Neural cell (in vitro differentiated cells): ENCODE results near the gene PPP1R9B. TPM values are rescaled to one million over a fixed set of nuclear protein-coding genes. Genes with fewer than 3 reads are reported as not detected.
A peak's percentile ranks its signal among the peaks of the same experiment; 100 is the strongest.

Experiments used
- H2AFZ ChIP-seq: fragments of 200-600, 300-800 bp; sonication (generic), shearing (Covaris generic); 2 replicates; pipeline ENCODE4 v1.6.0; 2014; ENCODE audit warnings: low read depth, mild to moderate bottlenecking, antibody characterized with exemption, low read length, moderate library complexity
- H3F3A ChIP-seq: fragments of 200-600 bp; shearing (Covaris generic); 2 replicates; pipeline ENCODE4 v1.6.1; 2016; ENCODE audit warnings: mild to moderate bottlenecking, moderate library complexity, mixed read lengths, antibody characterized with exemption, low read length; ENCODE audit not compliant: insufficient read depth, poor library complexity, severe bottlenecking
- H3K27ac ChIP-seq: fragments of 200-600, 300-800 bp; sonication (generic), shearing (Covaris generic); 2 replicates; pipeline ENCODE4 v1.5.1; 2014; ENCODE audit warnings: mild to moderate bottlenecking, low read length, moderate library complexity
- H3K27me3 ChIP-seq: fragments of 300-800, 200-600 bp; sonication (generic), shearing (Covaris generic); 2 replicates; pipeline ENCODE4 v1.6.0; 2014; ENCODE audit warnings: mild to moderate bottlenecking, low read depth, low read length, moderate library complexity; ENCODE audit not compliant: insufficient read depth
- H3K36me3 ChIP-seq: fragments of 300-800, 200-600 bp; sonication (generic), shearing (Covaris generic); 2 replicates; pipeline ENCODE4 v1.5.1; 2014; ENCODE audit warnings: mild to moderate bottlenecking, antibody characterized with exemption, low read length, moderate library complexity; ENCODE audit not compliant: insufficient read depth
- H3K4me2 ChIP-seq: fragments of 300-800, 200-600 bp; sonication (generic), shearing (Covaris generic); 2 replicates; pipeline ENCODE4 v1.6.0; 2014; ENCODE audit warnings: mild to moderate bottlenecking, low read length
- H3K4me3 ChIP-seq: fragments of 300-800, 200-600 bp; sonication (generic), shearing (Covaris generic); 2 replicates; pipeline ENCODE4 v1.5.1; 2014; ENCODE audit warnings: mild to moderate bottlenecking, low read length, moderate library complexity
- H3K79me2 ChIP-seq: fragments of 200-600 bp; shearing (Covaris generic); replicated peaks from 2 replicates; pipeline ENCODE4 v1.6.0; 2014; ENCODE audit warnings: mild to moderate bottlenecking, low read length, moderate library complexity; ENCODE audit not compliant: insufficient read depth
- H3K9ac ChIP-seq: fragments of 300-800, 200-600 bp; sonication (generic), shearing (Covaris generic); 2 replicates; pipeline ENCODE4 v1.6.1; 2016; ENCODE audit warnings: mild to moderate bottlenecking, low read length, mixed read lengths
- H3K9me2 ChIP-seq: fragments of 200-600 bp; shearing (Covaris generic); 2 replicates; pipeline ENCODE4 v1.6.1; 2016; ENCODE audit warnings: mild to moderate bottlenecking, low read length, mixed read lengths; ENCODE audit not compliant: insufficient read depth
- H3K9me3 ChIP-seq: fragments of 200-600, 300-800 bp; sonication (generic), shearing (Covaris generic); 2 replicates; pipeline ENCODE4 v1.6.1; 2016; ENCODE audit warnings: mild to moderate bottlenecking, mixed run types, low read length, moderate library complexity, mixed read lengths
- H4K20me1 ChIP-seq: fragments of 200-600 bp; shearing (Covaris generic); 2 replicates; pipeline ENCODE4 v1.6.1; 2016; ENCODE audit warnings: mild to moderate bottlenecking, mixed run types; ENCODE audit not compliant: insufficient read depth
- CTCF ChIP-seq: fragments of 450-650 bp; IDR thresholded peaks from 2 replicates; pipeline ENCODE4 v1.5.1; 2014; ENCODE audit warnings: antibody characterized with exemption, mild to moderate bottlenecking, moderate library complexity; ENCODE audit not compliant: poor library complexity, severe bottlenecking
- EP300 ChIP-seq: fragments of 450-650 bp; conservative IDR thresholded peaks from 2 replicates; pipeline ENCODE4 v1.6.1; 2014; ENCODE audit warnings: antibody characterized with exemption, mild to moderate bottlenecking, moderate library complexity; ENCODE audit not compliant: poor library complexity, severe bottlenecking
- EZH2 ChIP-seq: fragments of 200-600, 300-800 bp; shearing (Covaris generic), sonication (generic); IDR thresholded peaks from 2 replicates; pipeline ENCODE4 v1.6.1; 2014; ENCODE audit warnings: antibody characterized with exemption, low read length, borderline replicate concordance, mild to moderate bottlenecking; ENCODE audit not compliant: insufficient read depth, poor library complexity, severe bottlenecking
- MXI1 ChIP-seq: fragments of 450-650 bp; conservative IDR thresholded peaks from 2 replicates; pipeline ENCODE4 v1.6.1; 2014; ENCODE audit warnings: antibody characterized with exemption, mild to moderate bottlenecking; ENCODE audit not compliant: poor library complexity, severe bottlenecking
- POLR2AphosphoS5 ChIP-seq: IDR thresholded peaks from 2 replicates; pipeline ENCODE4 v1.6.1; 2012
- RAD21 ChIP-seq: fragments of 450-650 bp; conservative IDR thresholded peaks from 2 replicates; pipeline ENCODE4 v1.6.1; 2014; ENCODE audit warnings: antibody characterized with exemption, mild to moderate bottlenecking, moderate library complexity
- SMC3 ChIP-seq: fragments of 450-650 bp; conservative IDR thresholded peaks from 2 replicates; pipeline ENCODE4 v1.6.1; 2014; ENCODE audit warnings: antibody characterized with exemption, mild to moderate bottlenecking, moderate library complexity; ENCODE audit not compliant: poor library complexity
- TAF1 ChIP-seq: IDR thresholded peaks from 2 replicates; pipeline ENCODE4 v1.6.1; 2012; ENCODE audit warnings: low read depth
- polyA plus RNA-seq: library from polyadenylated mRNA; depleted of rRNA; stranded (reverse); fragments of >200 nt; gene quantifications from 2 replicates; pipeline ENCODE4 v1.2.3, GENCODE V29; 2014
- TF ChIP-seq, protein P1 (sequence below): IDR thresholded peaks from 2 replicates; pipeline ENCODE4 v1.6.1; 2012; ENCODE audit warnings: borderline replicate concordance

PPP1R9B gene
- polyA plus RNA-seq, 1 donor from 2014 or later = 29.2 TPM

DNA sequence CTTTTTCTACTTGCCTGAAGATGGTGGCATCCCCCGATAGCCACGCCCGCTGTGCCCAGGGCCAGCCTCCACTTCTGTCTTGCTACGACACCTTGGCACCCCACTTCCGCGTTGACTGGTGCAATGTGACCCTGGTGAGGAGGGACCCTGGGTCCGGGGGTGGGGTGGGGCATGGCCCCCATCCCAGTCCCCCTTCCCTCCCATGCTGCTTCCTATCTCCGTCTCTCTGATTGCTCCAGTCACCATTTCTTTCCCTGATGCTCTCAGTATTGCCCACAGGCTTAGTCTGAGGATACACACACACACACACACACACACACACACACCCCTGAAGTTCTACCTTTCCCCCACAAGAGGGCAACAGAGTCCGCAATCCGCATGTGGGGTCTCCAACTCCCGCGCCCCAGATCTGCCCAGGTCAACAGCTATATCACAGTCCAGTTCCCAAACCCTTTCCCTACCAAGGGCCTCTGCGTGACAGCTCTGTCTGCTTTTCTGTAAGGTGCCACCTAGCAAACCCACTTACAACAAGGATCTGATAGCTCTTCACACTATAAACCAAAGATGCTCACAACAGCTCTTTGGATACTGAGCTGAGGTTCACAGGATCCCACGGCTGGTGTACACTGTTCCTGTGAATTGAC lies 18.8 kb upstream of the PPP1R9B start:
- no peak overlapping the region for H3K4me2 ChIP-seq
- H3K36me3 ChIP-seq = no peaks in the 10 kb centered on the region
- no peak for TF ChIP-seq MXI1
- TF ChIP-seq TAF1 = no peak
- TF ChIP-seq POLR2AphosphoS5 = no peak
- TF ChIP-seq EP300 = no peak
- peak; percentile 93 for TF ChIP-seq CTCF
- peak; percentile 84 for TF ChIP-seq RAD21
- no peak for TF ChIP-seq EZH2
- TF ChIP-seq SMC3 = peak; percentile 88
- TF ChIP-seq, protein P1, sequence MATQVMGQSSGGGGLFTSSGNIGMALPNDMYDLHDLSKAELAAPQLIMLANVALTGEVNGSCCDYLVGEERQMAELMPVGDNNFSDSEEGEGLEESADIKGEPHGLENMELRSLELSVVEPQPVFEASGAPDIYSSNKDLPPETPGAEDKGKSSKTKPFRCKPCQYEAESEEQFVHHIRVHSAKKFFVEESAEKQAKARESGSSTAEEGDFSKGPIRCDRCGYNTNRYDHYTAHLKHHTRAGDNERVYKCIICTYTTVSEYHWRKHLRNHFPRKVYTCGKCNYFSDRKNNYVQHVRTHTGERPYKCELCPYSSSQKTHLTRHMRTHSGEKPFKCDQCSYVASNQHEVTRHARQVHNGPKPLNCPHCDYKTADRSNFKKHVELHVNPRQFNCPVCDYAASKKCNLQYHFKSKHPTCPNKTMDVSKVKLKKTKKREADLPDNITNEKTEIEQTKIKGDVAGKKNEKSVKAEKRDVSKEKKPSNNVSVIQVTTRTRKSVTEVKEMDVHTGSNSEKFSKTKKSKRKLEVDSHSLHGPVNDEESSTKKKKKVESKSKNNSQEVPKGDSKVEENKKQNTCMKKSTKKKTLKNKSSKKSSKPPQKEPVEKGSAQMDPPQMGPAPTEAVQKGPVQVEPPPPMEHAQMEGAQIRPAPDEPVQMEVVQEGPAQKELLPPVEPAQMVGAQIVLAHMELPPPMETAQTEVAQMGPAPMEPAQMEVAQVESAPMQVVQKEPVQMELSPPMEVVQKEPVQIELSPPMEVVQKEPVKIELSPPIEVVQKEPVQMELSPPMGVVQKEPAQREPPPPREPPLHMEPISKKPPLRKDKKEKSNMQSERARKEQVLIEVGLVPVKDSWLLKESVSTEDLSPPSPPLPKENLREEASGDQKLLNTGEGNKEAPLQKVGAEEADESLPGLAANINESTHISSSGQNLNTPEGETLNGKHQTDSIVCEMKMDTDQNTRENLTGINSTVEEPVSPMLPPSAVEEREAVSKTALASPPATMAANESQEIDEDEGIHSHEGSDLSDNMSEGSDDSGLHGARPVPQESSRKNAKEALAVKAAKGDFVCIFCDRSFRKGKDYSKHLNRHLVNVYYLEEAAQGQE = no peak
- no peaks in the 10 kb centered on the region for H3K9me3 ChIP-seq
- no peak overlapping the region for H3K27ac ChIP-seq
- no peak overlapping the region for H3K9ac ChIP-seq
- H4K20me1 ChIP-seq = no peaks in the 10 kb centered on the region
- H3K4me3 ChIP-seq = no peak overlapping the region
- no peaks in the 10 kb centered on the region for H3F3A ChIP-seq
- no peaks in the 10 kb centered on the region for H3K79me2 ChIP-seq
- no peak overlapping the region for H2AFZ ChIP-seq
- no peaks in the 10 kb centered on the region for H3K27me3 ChIP-seq
- H3K9me2 ChIP-seq = no peaks in the 10 kb centered on the region

DNA sequence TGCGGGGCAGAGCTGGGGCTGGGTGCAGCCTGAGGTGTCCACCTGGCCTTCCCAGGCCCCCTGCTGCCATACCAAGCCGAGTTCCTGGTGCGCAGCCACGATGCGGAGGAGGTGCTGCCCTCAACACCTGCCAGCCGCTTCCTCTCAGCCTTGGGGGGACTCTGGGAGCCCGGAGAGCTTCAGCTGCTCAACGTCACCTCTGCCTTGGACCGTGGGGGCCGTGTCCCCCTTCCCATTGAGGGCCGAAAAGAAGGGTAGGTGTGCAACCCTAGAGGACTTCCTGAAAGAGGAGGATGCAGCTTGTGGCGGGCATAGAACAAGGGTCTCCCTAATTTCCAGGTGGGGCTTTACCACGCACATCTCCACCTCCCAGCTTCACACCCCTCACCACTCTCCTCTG lies 17.8 kb upstream of the PPP1R9B start:
- no peaks in the 10 kb centered on the region for H4K20me1 ChIP-seq
- no peaks in the 10 kb centered on the region for H3F3A ChIP-seq
- no peak overlapping the region for H3K27ac ChIP-seq
- no peak overlapping the region for H3K9ac ChIP-seq
- H3K36me3 ChIP-seq = no peaks in the 10 kb centered on the region
- H3K79me2 ChIP-seq = no peaks in the 10 kb centered on the region
- H3K9me3 ChIP-seq = no peaks in the 10 kb centered on the region
- H3K4me2 ChIP-seq = no peak overlapping the region
- TF ChIP-seq CTCF (no peak), SMC3 (no peak), RAD21 (no peak), EP300 (no peak)
- H2AFZ ChIP-seq = no peak overlapping the region
- no peaks in the 10 kb centered on the region for H3K27me3 ChIP-seq
- no peaks in the 10 kb centered on the region for H3K9me2 ChIP-seq
- H3K4me3 ChIP-seq = no peak overlapping the region
